HEK293 (cell line): ENCODE measurements around the gene OR13F1.

Experiments used
- CTCF ChIA-PET: fragments of 350-600 bp; formaldehyde crosslinking; extraction: SDS; loops from one replicate; lab custom pipeline; 2021; ENCODE audit warnings: antibody characterized with exemption; lab: Yijun Ruan, JAX
- POLR2A ChIA-PET: fragments of 300-600 bp; formaldehyde crosslinking; extraction: SDS; loops from one replicate; lab custom pipeline; 2020; ENCODE audit warnings: antibody characterized with exemption, inconsistent platforms; lab: Yijun Ruan, JAX
- H3K27ac ChIP-seq: fragments of 200-500 bp; sonication (Bioruptor generic); 2 replicates; pipeline ENCODE4 v1.5.1; 2014; ENCODE audit warnings: low read depth, low read length, control low read depth, inconsistent platforms; ENCODE audit errors: extremely low read depth
- H3K36me3 ChIP-seq, 2 experiments: fragments of 200-500 bp in 1 of 2; sonication (Bioruptor generic) in 1 of 2; 1 replicate in 1 of 2; 2 replicates in 1 of 2; pipeline ENCODE4 v1.5.1; 2014 to 2017; ENCODE audit warnings: inconsistent platforms in 2 of 2, low read length in 2 of 2; ENCODE audit not compliant: control insufficient read depth in 2 of 2, insufficient read depth in 1 of 2
- H3K4me1 ChIP-seq: fragments of 200-500 bp; sonication (Bioruptor generic); 2 replicates; pipeline ENCODE4 v1.5.1; 2014; ENCODE audit warnings: mild to moderate bottlenecking, low read length, inconsistent platforms; ENCODE audit not compliant: control insufficient read depth, insufficient read depth
- H3K4me3 ChIP-seq: 2 replicates; pipeline ENCODE4 v1.5.1; 2011; ENCODE audit warnings: low read depth, mild to moderate bottlenecking, control low read depth, low read length, moderate library complexity
- H3K9me3 ChIP-seq: fragments of 200-500 bp; sonication (Bioruptor generic); 2 replicates; pipeline ENCODE4 v1.5.1; 2014; ENCODE audit warnings: low read depth, low read length, inconsistent platforms; ENCODE audit not compliant: control insufficient read depth, insufficient read depth
- EGR2 ChIP-seq: fragments of 450-650 bp; formaldehyde crosslinking; IDR thresholded peaks from 2 replicates; pipeline ENCODE4 v1.5.1; 2016; ENCODE audit warnings: low read depth, missing biosample characterization, missing genetic modification characterization
- GLIS2 ChIP-seq: fragments of 450-650 bp; formaldehyde crosslinking; IDR thresholded peaks from 2 replicates; pipeline ENCODE4 v1.5.1; 2016; ENCODE audit warnings: missing biosample characterization, missing genetic modification characterization
- KLF1 ChIP-seq: fragments of 450-650 bp; formaldehyde crosslinking; IDR thresholded peaks from 2 replicates; pipeline ENCODE4 v1.5.1; 2016; ENCODE audit warnings: missing biosample characterization, missing genetic modification characterization
- MEIS1 ChIP-seq: sonication (generic); formaldehyde crosslinking; IDR thresholded peaks from 2 replicates; pipeline ENCODE4 v1.8.1; 2022; ENCODE audit warnings: missing genetic modification reagents, mild to moderate bottlenecking, borderline replicate concordance
- MZF1 ChIP-seq: fragments of 450-650 bp; formaldehyde crosslinking; IDR thresholded peaks from 2 replicates; pipeline ENCODE4 v1.5.1; 2017; ENCODE audit warnings: missing biosample characterization, missing genetic modification characterization, borderline replicate concordance
- REST ChIP-seq: fragments of 450-650 bp; formaldehyde crosslinking; IDR thresholded peaks from 2 replicates; pipeline ENCODE4 v1.5.1; 2016; ENCODE audit warnings: missing biosample characterization, missing genetic modification characterization
- SP7 ChIP-seq: fragments of 450-650 bp; formaldehyde crosslinking; IDR thresholded peaks from 2 replicates; pipeline ENCODE4 v1.5.1; 2016; ENCODE audit warnings: missing biosample characterization, missing genetic modification characterization
- ZFHX2 ChIP-seq: fragments of 450-650 bp; formaldehyde crosslinking; conservative IDR thresholded peaks from 2 replicates; pipeline ENCODE4 v1.5.1; 2016; ENCODE audit warnings: missing biosample characterization, missing genetic modification characterization
- ZNF174 ChIP-seq: fragments of 450-650 bp; formaldehyde crosslinking; IDR thresholded peaks from 2 replicates; pipeline ENCODE4 v1.5.0; 2017; ENCODE audit warnings: missing biosample characterization, mild to moderate bottlenecking, missing genetic modification characterization
- ZNF18 ChIP-seq: fragments of 450-650 bp; formaldehyde crosslinking; IDR thresholded peaks from 2 replicates; pipeline ENCODE4 v1.5.1; 2016; ENCODE audit warnings: missing biosample characterization, missing genetic modification characterization
- ZNF211 ChIP-seq: fragments of 450-650 bp; formaldehyde crosslinking; IDR thresholded peaks from 2 replicates; pipeline ENCODE4 v1.5.1; 2016; ENCODE audit warnings: low read depth, missing biosample characterization, missing genetic modification characterization
- ZNF239 ChIP-seq: fragments of 450-650 bp; formaldehyde crosslinking; IDR thresholded peaks from 2 replicates; pipeline ENCODE4 v1.5.1; 2016; ENCODE audit warnings: missing biosample characterization, missing genetic modification characterization
- ZNF248 ChIP-seq: fragments of 450-650 bp; formaldehyde crosslinking; IDR thresholded peaks from 2 replicates; pipeline ENCODE4 v1.5.1; 2017; ENCODE audit warnings: missing biosample characterization, missing genetic modification characterization
- ZNF324 ChIP-seq: fragments of 450-650 bp; formaldehyde crosslinking; IDR thresholded peaks from 2 replicates; pipeline ENCODE4 v1.5.1; 2016; ENCODE audit warnings: missing biosample characterization, missing genetic modification characterization
- ZNF341 ChIP-seq: fragments of 450-650 bp; formaldehyde crosslinking; IDR thresholded peaks from 2 replicates; pipeline ENCODE4; 2016; ENCODE audit warnings: low read depth, missing biosample characterization, missing genetic modification characterization
- ZNF350 ChIP-seq: fragments of 450-650 bp; formaldehyde crosslinking; IDR thresholded peaks from 2 replicates; pipeline ENCODE4 v1.5.0; 2017; ENCODE audit warnings: missing biosample characterization, mild to moderate bottlenecking, missing genetic modification characterization
- ZNF354C ChIP-seq: fragments of 450-650 bp; formaldehyde crosslinking; IDR thresholded peaks from 2 replicates; pipeline ENCODE4 v1.5.1; 2016; ENCODE audit warnings: missing biosample characterization, missing genetic modification characterization, low read depth, borderline replicate concordance
- ZNF473 ChIP-seq: fragments of 450-650 bp; formaldehyde crosslinking; IDR thresholded peaks from 2 replicates; pipeline ENCODE4 v1.5.1; 2017; ENCODE audit warnings: missing biosample characterization, missing genetic modification characterization
- ZNF510 ChIP-seq: fragments of 450-650 bp; formaldehyde crosslinking; IDR thresholded peaks from 2 replicates; pipeline ENCODE4 v1.5.1; 2018; ENCODE audit warnings: mild to moderate bottlenecking, missing genetic modification characterization, missing biosample characterization; ENCODE audit not compliant: insufficient replicate concordance
- ZNF521 ChIP-seq: fragments of 450-650 bp; formaldehyde crosslinking; IDR thresholded peaks from 2 replicates; pipeline ENCODE4 v1.5.1; 2017; ENCODE audit warnings: missing biosample characterization, mild to moderate bottlenecking, missing genetic modification characterization
- ZNF600 ChIP-seq: fragments of 450-650 bp; formaldehyde crosslinking; IDR thresholded peaks from 2 replicates; pipeline ENCODE4 v1.5.1; 2016; ENCODE audit warnings: missing biosample characterization, missing genetic modification characterization
- ZNF621 ChIP-seq: fragments of 450-650 bp; formaldehyde crosslinking; IDR thresholded peaks from 2 replicates; pipeline ENCODE4 v1.5.1; 2017; ENCODE audit warnings: missing biosample characterization, missing genetic modification characterization
- ZNF76 ChIP-seq: fragments of 450-650 bp; formaldehyde crosslinking; IDR thresholded peaks from 2 replicates; pipeline ENCODE4; 2016; ENCODE audit warnings: low read depth, missing biosample characterization, missing genetic modification characterization, borderline replicate concordance
- ZNF830 ChIP-seq: fragments of 450-650 bp; IDR thresholded peaks from 2 replicates; pipeline ENCODE4 v1.5.0; 2018; ENCODE audit warnings: missing biosample characterization, missing genetic modification characterization, low read depth, mild to moderate bottlenecking, moderate library complexity
- ZSCAN5A ChIP-seq: fragments of 450-650 bp; formaldehyde crosslinking; IDR thresholded peaks from 2 replicates; pipeline ENCODE4 v1.5.1; 2016; ENCODE audit warnings: missing biosample characterization, missing genetic modification characterization

Gene OR13F1

GRCh38 chr9:104536756-104537155 is 32.7 kb downstream of the OR13F1 start, which contains the start of gene OR13C3 (continued):
- TF ChIP-seq ZSCAN5A (tag by site-specific recombination) (no peak), ZNF18 (tag by site-specific recombination) (no peak), SP7 (tag by site-specific recombination) (no peak), ZNF174 (tag by site-specific recombination) (no peak), ZNF354C (tag by site-specific recombination) (no peak), MZF1 (tag by site-specific recombination) (no peak), ZNF473 (tag by site-specific recombination) (no peak), ZNF76 (tag by site-specific recombination) (no peak), ZNF830 (tag by site-specific recombination) (no peak)

- Histone ChIP-seq H3K4me3 (no peak overlapping the region), H3K27ac (no peak overlapping the region), H3K4me1 (no peaks in the 10 kb centered on the region), H3K36me3 (no peaks in the 10 kb centered on the region), H3K9me3 (no peaks in the 10 kb centered on the region)
- CTCF ChIA-PET = interaction anchor here (0.6 kb wide), 1 partner anchor 214 kb away, joined by 4 read pairs; no protein-coding TSS in a partner anchor
- POLR2A ChIA-PET = no interaction called here
- TF ChIP-seq GLIS2 (tag by site-specific recombination) (no peak), EGR2 (tag by site-specific recombination) (no peak), ZNF248 (no peak), ZNF324 (no peak), ZNF521 (tag by site-specific recombination) (no peak), ZNF600 (tag by site-specific recombination) (no peak), REST (no peak), ZFHX2 (tag by site-specific recombination) (no peak), ZNF239 (no peak), ZNF510 (tag by site-specific recombination) (no peak), KLF1 (tag by site-specific recombination) (no peak), ZNF211 (tag by site-specific recombination) (no peak), MEIS1 (CRISPR knock-in tag) (no peak), ZNF18 (tag by site-specific recombination) (no peak), ZNF341 (tag by site-specific recombination) (no peak), ZNF350 (tag by site-specific recombination) (no peak), ZNF621 (tag by site-specific recombination) (no peak)
Observed at GRCh38 chr9:104539275-104539674, 35.2 kb downstream of the OR13F1 start.
